NAMALWA (cell line): ENCODE results near the gene NPM3.

Experiments used
- DNase-seq: peaks from one replicate; pipeline ENCODE4 v3.0.0-alpha.2; 2015; ENCODE audit warnings: low spot score

NPM3 gene

GRCh38 chr10:101774589-101775272 lies 8.5 kb downstream of the NPM3 start:
- no peak for DNase-seq

- DNase-seq: no peak
Observed at GRCh38 chr10:101773923-101774588, 9.2 kb downstream of the NPM3 start.

- DNase-seq: no peak
Observed at GRCh38 chr10:101772895-101773761, 10.1 kb downstream of the NPM3 start.

GRCh38 chr10:101772017-101772894 lies 11.0 kb downstream of the NPM3 start:
- no peak for DNase-seq

GRCh38 chr10:101771380-101771779 lies 11.9 kb downstream of the NPM3 start:
- no peak for DNase-seq

- no peak for DNase-seq
Observed at GRCh38 chr10:101770331-101771215, 12.7 kb downstream of the NPM3 start.

GRCh38 chr10:101769541-101770180 lies 13.6 kb downstream of the NPM3 start:
- no peak for DNase-seq

GRCh38 chr10:101768791-101769170 lies 14.5 kb downstream of the NPM3 start:
- no peak for DNase-seq

GRCh38 chr10:101767966-101768790 lies 15.1 kb downstream of the NPM3 start:
- DNase-seq: no peak

GRCh38 chr10:101767600-101767945 lies 15.7 kb downstream of the NPM3 start:
- no peak for DNase-seq

- DNase-seq: no peak
Observed at GRCh38 chr10:101766753-101767599, 16.3 kb downstream of the NPM3 start.

GRCh38 chr10:101766306-101766705 lies 16.9 kb downstream of the NPM3 start:
- DNase-seq: no peak

GRCh38 chr10:101763141-101763846 lies 20.0 kb downstream of the NPM3 start:
- no peak for DNase-seq

- DNase-seq: no peak
Observed at GRCh38 chr10:101762736-101763135, 20.5 kb downstream of the NPM3 start.

- no peak for DNase-seq
Observed at GRCh38 chr10:101761226-101761625, 22.0 kb downstream of the NPM3 start.

GRCh38 chr10:101760510-101760909 lies 22.7 kb downstream of the NPM3 start:
- DNase-seq: no peak

GRCh38 chr10:101759309-101760247 lies 23.7 kb downstream of the NPM3 start:
- no peak for DNase-seq
